ENCODE results near the gene ASAP2. TPM values are rescaled to one million over a fixed set of nuclear protein-coding genes. Genes with fewer than 3 reads are reported as not detected.

Gene ASAP2
- total and polyA plus RNA-seq, 9 of the 15 experiments (the other 6 are each of a cell fraction or from before 2014, with no cell fraction given): 0.06 to 4.3 (median 3.1) TPM

DNA sequence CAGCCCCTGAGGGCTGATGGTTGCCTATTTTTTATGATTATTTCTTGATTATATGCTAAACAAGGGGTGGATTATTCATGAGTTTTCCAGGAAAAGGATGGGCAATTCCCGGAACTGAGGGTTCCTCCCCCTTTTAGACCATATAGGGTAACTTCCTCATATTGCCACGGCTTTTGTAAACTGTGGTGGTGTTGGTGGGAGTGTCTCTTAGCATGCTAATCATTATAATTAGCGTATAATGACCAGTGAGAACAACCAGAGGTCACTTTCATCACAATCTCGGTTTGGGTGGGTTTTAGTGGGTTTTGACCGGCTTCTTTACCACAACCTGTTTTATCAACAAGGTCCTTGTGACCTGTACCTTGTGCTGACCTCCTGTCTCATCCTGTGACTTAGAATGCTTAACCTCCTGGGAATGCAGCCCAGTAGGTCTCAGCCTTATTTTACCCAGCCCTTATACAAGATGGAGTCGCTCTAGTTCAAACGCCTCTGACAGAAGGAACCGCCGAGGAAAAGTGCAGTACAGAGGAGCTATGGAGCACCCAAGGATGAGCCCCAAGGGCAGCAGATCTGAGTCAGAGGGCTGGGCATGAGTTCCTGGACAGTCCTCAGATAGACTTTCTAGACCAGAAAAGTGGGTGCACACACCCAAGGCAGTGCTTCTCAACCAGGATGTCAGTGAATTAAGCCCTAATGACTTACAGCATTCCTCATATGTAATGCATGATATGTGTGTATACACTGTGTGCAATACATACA, 37.1 kb upstream of the ASAP2 start (continued):
- TF ChIP-seq TGIF2 (CRISPR knock-in tag; IDR thresholded peaks at IDR 0.05): no peak
- peak; percentile 98 for TF ChIP-seq ZNF311 (CRISPR knock-in tag; IDR thresholded peaks at IDR 0.05)
- peak; percentile 93 for TF ChIP-seq ZNF41 (CRISPR knock-in tag; conservative IDR thresholded peaks at IDR 0.05)
- TF ChIP-seq MECOM (CRISPR knock-in tag; IDR thresholded peaks at IDR 0.05): peak; percentile 95
- no peak; the same call in 1 of the 2 replicates for TF ChIP-seq RHOXF2B (CRISPR knock-in tag; conservative IDR thresholded peaks at IDR 0.05)
- TF ChIP-seq, protein P1, sequence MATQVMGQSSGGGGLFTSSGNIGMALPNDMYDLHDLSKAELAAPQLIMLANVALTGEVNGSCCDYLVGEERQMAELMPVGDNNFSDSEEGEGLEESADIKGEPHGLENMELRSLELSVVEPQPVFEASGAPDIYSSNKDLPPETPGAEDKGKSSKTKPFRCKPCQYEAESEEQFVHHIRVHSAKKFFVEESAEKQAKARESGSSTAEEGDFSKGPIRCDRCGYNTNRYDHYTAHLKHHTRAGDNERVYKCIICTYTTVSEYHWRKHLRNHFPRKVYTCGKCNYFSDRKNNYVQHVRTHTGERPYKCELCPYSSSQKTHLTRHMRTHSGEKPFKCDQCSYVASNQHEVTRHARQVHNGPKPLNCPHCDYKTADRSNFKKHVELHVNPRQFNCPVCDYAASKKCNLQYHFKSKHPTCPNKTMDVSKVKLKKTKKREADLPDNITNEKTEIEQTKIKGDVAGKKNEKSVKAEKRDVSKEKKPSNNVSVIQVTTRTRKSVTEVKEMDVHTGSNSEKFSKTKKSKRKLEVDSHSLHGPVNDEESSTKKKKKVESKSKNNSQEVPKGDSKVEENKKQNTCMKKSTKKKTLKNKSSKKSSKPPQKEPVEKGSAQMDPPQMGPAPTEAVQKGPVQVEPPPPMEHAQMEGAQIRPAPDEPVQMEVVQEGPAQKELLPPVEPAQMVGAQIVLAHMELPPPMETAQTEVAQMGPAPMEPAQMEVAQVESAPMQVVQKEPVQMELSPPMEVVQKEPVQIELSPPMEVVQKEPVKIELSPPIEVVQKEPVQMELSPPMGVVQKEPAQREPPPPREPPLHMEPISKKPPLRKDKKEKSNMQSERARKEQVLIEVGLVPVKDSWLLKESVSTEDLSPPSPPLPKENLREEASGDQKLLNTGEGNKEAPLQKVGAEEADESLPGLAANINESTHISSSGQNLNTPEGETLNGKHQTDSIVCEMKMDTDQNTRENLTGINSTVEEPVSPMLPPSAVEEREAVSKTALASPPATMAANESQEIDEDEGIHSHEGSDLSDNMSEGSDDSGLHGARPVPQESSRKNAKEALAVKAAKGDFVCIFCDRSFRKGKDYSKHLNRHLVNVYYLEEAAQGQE (IDR thresholded peaks at IDR 0.05; ENCODE audit: borderline replicate concordance): peak; percentile 71
- TF ChIP-seq, protein P1 (CRISPR knock-in tag; IDR thresholded peaks at IDR 0.05; ENCODE audit: low read depth): peak; percentile 66; the same call in 1 of the 2 replicates
- no peak for TF ChIP-seq ATF1 (CRISPR knock-in tag; IDR thresholded peaks at IDR 0.05)
- TF ChIP-seq ATF1 (tag; IDR thresholded peaks at IDR 0.05): peak; percentile 68
- TF ChIP-seq, protein P2, sequence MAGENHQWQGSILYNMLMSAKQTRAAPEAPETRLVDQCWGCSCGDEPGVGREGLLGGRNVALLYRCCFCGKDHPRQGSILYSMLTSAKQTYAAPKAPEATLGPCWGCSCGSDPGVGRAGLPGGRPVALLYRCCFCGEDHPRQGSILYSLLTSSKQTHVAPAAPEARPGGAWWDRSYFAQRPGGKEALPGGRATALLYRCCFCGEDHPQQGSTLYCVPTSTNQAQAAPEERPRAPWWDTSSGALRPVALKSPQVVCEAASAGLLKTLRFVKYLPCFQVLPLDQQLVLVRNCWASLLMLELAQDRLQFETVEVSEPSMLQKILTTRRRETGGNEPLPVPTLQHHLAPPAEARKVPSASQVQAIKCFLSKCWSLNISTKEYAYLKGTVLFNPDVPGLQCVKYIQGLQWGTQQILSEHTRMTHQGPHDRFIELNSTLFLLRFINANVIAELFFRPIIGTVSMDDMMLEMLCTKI (IDR thresholded peaks at IDR 0.05; ENCODE audit: partially characterized antibody): no peak
- 0 out of 2 replicates have a peak, but pooled peaks have one; percentile 42 for TF ChIP-seq KLF1 (tag; IDR thresholded peaks at IDR 0.05)
- no peak for TF ChIP-seq HDAC6 (IDR thresholded peaks at IDR 0.05; ENCODE audit: low read depth, low read length)
- 0 out of 2 replicates have a peak, but pooled peaks have one; percentile 57 for TF ChIP-seq PHB (CRISPR knock-in tag; IDR thresholded peaks at IDR 0.05)
- TF ChIP-seq RBM25 (IDR thresholded peaks at IDR 0.05; ENCODE audit: low read depth, low read length, severe bottlenecking): no peak
- TF ChIP-seq SMAD4 (CRISPR knock-in tag; conservative IDR thresholded peaks at IDR 0.05): peak; percentile 97
- no peak for TF ChIP-seq TAF9B (IDR thresholded peaks at IDR 0.05; ENCODE audit: partially characterized antibody)
- peak; percentile 22 to 50; a peak in 2 of 4 replicates for TF ChIP-seq FOXK2 (conservative IDR thresholded peaks at IDR 0.05 in 1 of 2, IDR thresholded peaks at IDR 0.05 in 1 of 2; ENCODE audit: low read depth in 2 of 2)
- TF ChIP-seq, protein P3, sequence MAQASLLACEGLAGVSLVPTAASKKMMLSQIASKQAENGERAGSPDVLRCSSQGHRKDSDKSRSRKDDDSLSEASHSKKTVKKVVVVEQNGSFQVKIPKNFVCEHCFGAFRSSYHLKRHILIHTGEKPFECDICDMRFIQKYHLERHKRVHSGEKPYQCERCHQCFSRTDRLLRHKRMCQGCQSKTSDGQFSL (CRISPR knock-in tag; IDR thresholded peaks at IDR 0.05): no peak
- TF ChIP-seq, protein P3 (tag; IDR thresholded peaks at IDR 0.05): peak in 1 of 2 experiments; percentile 96; a peak in 2 of 4 replicates
